ENCODE data around the gene CD247. TPM values are rescaled to one million over a fixed set of nuclear protein-coding genes. Genes with fewer than 3 reads are reported as not detected.

CD247 gene
- total and polyA plus RNA-seq, 10 of the 15 experiments (the other 5 are each of a cell fraction or from before 2014, with no cell fraction given), result 0.10 to 0.77 (median 0.30) TPM

GRCh38 chr1:167533851-167534300, 15.5 kb upstream of the CD247 start:
- ChIA-PET CTCF (interaction anchor here (0.6 to 4.9 kb wide), 73 partner anchors 7 to 624 kb away, joined by 3 to 72 read pairs (median 4); partner anchors contain the start of genes CD247 and CREG1), SMC1A (ENCODE audit: uncharacterized antibody, unreplicated experiment) (interaction anchor here (0.6 to 4.0 kb wide), 29 partner anchors 10 to 624 kb away, joined by 3 to 34 read pairs (median 4); partner anchors contain the start of genes CD247 and CREG1), RAD21 (ENCODE audit: unreplicated experiment) (interaction anchor here (0.6 to 4.6 kb wide), 32 partner anchors 16 to 473 kb away, joined by 3 to 38 read pairs (median 4); partner anchors contain the start of genes CREG1 and POU2F1), POLR2A (no interaction called here)
- FAIRE-seq, result peak; percentile 7
- no peak for DNase-seq (ENCODE audit: low read depth, low spot score)
- 8% methylated on average over 8 of the region's 8 CpGs for WGBS (ENCODE audit: insufficient coverage, insufficient replicate concordance, low lambda C conversion rate, missing lambda C conversion rate)
- Histone ChIP-seq H3K9me3 (replicated peaks; ENCODE audit: control insufficient read depth, insufficient read depth, low read length) (no peaks in the 10 kb centered on the region), H3K4me3 (no peak overlapping the region), H3K27ac (ENCODE audit: control insufficient read depth, insufficient read depth) (no peak overlapping the region), H2AFZ (ENCODE audit: control insufficient read depth, low read depth, low read length) (peak overlapping the region; percentile 15; the same call in 1 of the 2 replicates), H3K36me3 (ENCODE audit: control insufficient read depth in 2 of 2, insufficient read depth in 2 of 2, low read length in 1 of 2) (no peaks in the 10 kb centered on the region), H3K9ac (ENCODE audit: control insufficient read depth, insufficient read depth, low read length) (no peak overlapping the region), H3K4me2 (ENCODE audit: control insufficient read depth, insufficient read depth) (no peak overlapping the region), H4K20me1 (ENCODE audit: control insufficient read depth, insufficient read depth) (no peaks in the 10 kb centered on the region), H3K27me3 (replicated peaks in 1 of 2; ENCODE audit: control insufficient read depth in 2 of 2, insufficient read depth in 2 of 2, low read length in 1 of 2) (no peaks in the 10 kb centered on the region), H3K4me1 (ENCODE audit: control insufficient read depth, insufficient read depth, low read length) (peaks cover 4% of the 10 kb centered on the region), H3K79me2 (ENCODE audit: control insufficient read depth, insufficient read depth, low read length) (no peaks in the 10 kb centered on the region)
- in situ Hi-C loops (cut with MboI) (no loop called here), intact Hi-C loops (cut with micrococcal nuclease; ENCODE audit: unreplicated experiment) (loop anchor here (1.0 to 10.0 kb wide), 5 partner anchors 77 to 619 kb away; no protein-coding TSS in a partner anchor)
- ATAC-seq, result peak; percentile 90
- no TSS peak for BruUV-seq (replicated peaks)
- TF ChIP-seq MEF2B (IDR thresholded peaks at IDR 0.05; ENCODE audit: partially characterized antibody, poor library complexity, severe bottlenecking), result no peak
- no peak for TF ChIP-seq GABPA (IDR thresholded peaks at IDR 0.05; ENCODE audit: low read depth)
- no peak for TF ChIP-seq ZNF384 (IDR thresholded peaks at IDR 0.05; ENCODE audit: borderline replicate concordance, low read depth, low read length)
- TF ChIP-seq, protein P1, sequence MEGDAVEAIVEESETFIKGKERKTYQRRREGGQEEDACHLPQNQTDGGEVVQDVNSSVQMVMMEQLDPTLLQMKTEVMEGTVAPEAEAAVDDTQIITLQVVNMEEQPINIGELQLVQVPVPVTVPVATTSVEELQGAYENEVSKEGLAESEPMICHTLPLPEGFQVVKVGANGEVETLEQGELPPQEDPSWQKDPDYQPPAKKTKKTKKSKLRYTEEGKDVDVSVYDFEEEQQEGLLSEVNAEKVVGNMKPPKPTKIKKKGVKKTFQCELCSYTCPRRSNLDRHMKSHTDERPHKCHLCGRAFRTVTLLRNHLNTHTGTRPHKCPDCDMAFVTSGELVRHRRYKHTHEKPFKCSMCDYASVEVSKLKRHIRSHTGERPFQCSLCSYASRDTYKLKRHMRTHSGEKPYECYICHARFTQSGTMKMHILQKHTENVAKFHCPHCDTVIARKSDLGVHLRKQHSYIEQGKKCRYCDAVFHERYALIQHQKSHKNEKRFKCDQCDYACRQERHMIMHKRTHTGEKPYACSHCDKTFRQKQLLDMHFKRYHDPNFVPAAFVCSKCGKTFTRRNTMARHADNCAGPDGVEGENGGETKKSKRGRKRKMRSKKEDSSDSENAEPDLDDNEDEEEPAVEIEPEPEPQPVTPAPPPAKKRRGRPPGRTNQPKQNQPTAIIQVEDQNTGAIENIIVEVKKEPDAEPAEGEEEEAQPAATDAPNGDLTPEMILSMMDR (IDR thresholded peaks at IDR 0.05 in 2 of 3, conservative IDR thresholded peaks at IDR 0.05 in 1 of 3; ENCODE audit: control insufficient read depth in 2 of 3, extremely low read depth in 1 of 3, insufficient read depth in 1 of 3, low read depth in 3 of 3, low read length in 3 of 3), result peak; percentile 82 to 87 (median 85)
- no peak for TF ChIP-seq HDAC2 (IDR thresholded peaks at IDR 0.05)
- TF ChIP-seq CBFB (IDR thresholded peaks at IDR 0.05; ENCODE audit: low read depth), result 0 out of 2 replicates have a peak, but pooled peaks have one; percentile 51
- TF ChIP-seq TAF1 (IDR thresholded peaks at IDR 0.05; ENCODE audit: borderline replicate concordance, low read depth, low read length), result no peak
- peak; percentile 49; the same call in 1 of the 2 replicates for TF ChIP-seq LARP7 (IDR thresholded peaks at IDR 0.05)
- peak; percentile 84 for TF ChIP-seq RUNX3 (IDR thresholded peaks at IDR 0.05; ENCODE audit: low read length)
- TF ChIP-seq ELK1 (IDR thresholded peaks at IDR 0.05; ENCODE audit: low read depth, low read length), result no peak
- no peak for TF ChIP-seq NR2F1 (conservative IDR thresholded peaks at IDR 0.05)
- TF ChIP-seq POLR2AphosphoS2 (IDR thresholded peaks at IDR 0.05; ENCODE audit: low read depth, low read length), result no peak
- 0 out of 2 replicates have a peak, but pooled peaks have one; percentile 46 for TF ChIP-seq ZNF592 (IDR thresholded peaks at IDR 0.05)
- no peak for TF ChIP-seq MTA3 (IDR thresholded peaks at IDR 0.05; ENCODE audit: borderline replicate concordance, low read length)
- TF ChIP-seq POU2F2 (IDR thresholded peaks at IDR 0.05; ENCODE audit: borderline replicate concordance, low read depth, low read length), result no peak
- peak; percentile 52 for TF ChIP-seq IKZF1 (conservative IDR thresholded peaks at IDR 0.05)
- TF ChIP-seq SPI1 (IDR thresholded peaks at IDR 0.05; ENCODE audit: borderline replicate concordance, insufficient read depth, low read depth, low read length), result no peak
- peak; percentile 85 for TF ChIP-seq RAD21 (IDR thresholded peaks at IDR 0.05; ENCODE audit: insufficient read depth, low read depth, low read length)
